Measurements from ENCODE around the gene PGAM2.

GRCh38 chr7:44060091-44060947 lies 5.0 kb downstream of the PGAM2 start:
- no peak for TF ChIP-seq REST (IDR thresholded peaks at IDR 0.05; ENCODE audit: insufficient read depth in 1 of 2, low read depth in 2 of 2, low read length in 2 of 2)
- no peak for TF ChIP-seq SIN3A (IDR thresholded peaks at IDR 0.05; ENCODE audit: borderline replicate concordance, insufficient read depth, low read length)

Data from PFSK-1 (cell line).